ENCODE measurements around the gene EARS2.
A peak's percentile ranks its signal among the peaks of the same experiment; 100 is the strongest.
"Not testable (repeated sequence)": the region's sequence is repeated elsewhere in the genome, so short reads cannot be mapped to it uniquely, and the experiment has no call there.

EARS2 gene

GRCh38 chr16:23512168-23512695, 44.9 kb downstream of the EARS2 start:
- Histone ChIP-seq H3K27ac (no peak overlapping the region), H3K9me3 (no peaks in the 10 kb centered on the region), H3K4me3 (ENCODE audit: low read depth in 1 of 2, low read length in 1 of 2) (no peak overlapping the region), H3K36me3 (no peaks in the 10 kb centered on the region), H3K27me3 (no peaks in the 10 kb centered on the region), H3K4me1 (ENCODE audit: control insufficient read depth in 1 of 2, insufficient read depth in 1 of 2, low read depth in 1 of 2, low read length in 1 of 2) (peaks cover 24 to 26% of the 10 kb centered on the region in 2 experiments)
- TF ChIP-seq, protein P1, sequence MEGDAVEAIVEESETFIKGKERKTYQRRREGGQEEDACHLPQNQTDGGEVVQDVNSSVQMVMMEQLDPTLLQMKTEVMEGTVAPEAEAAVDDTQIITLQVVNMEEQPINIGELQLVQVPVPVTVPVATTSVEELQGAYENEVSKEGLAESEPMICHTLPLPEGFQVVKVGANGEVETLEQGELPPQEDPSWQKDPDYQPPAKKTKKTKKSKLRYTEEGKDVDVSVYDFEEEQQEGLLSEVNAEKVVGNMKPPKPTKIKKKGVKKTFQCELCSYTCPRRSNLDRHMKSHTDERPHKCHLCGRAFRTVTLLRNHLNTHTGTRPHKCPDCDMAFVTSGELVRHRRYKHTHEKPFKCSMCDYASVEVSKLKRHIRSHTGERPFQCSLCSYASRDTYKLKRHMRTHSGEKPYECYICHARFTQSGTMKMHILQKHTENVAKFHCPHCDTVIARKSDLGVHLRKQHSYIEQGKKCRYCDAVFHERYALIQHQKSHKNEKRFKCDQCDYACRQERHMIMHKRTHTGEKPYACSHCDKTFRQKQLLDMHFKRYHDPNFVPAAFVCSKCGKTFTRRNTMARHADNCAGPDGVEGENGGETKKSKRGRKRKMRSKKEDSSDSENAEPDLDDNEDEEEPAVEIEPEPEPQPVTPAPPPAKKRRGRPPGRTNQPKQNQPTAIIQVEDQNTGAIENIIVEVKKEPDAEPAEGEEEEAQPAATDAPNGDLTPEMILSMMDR (IDR thresholded peaks at IDR 0.05) = no peak

GRCh38 chr16:23511731-23512130, 45.4 kb downstream of the EARS2 start:
- Histone ChIP-seq H3K9me3 (no peaks in the 10 kb centered on the region), H3K27ac (no peak overlapping the region), H3K36me3 (no peaks in the 10 kb centered on the region), H3K4me1 (ENCODE audit: control insufficient read depth in 1 of 2, insufficient read depth in 1 of 2, low read depth in 1 of 2, low read length in 1 of 2) (peaks cover 24 to 26% of the 10 kb centered on the region in 2 experiments), H3K27me3 (no peaks in the 10 kb centered on the region), H3K4me3 (ENCODE audit: low read depth in 1 of 2, low read length in 1 of 2) (no peak overlapping the region)
- TF ChIP-seq, protein P1 (IDR thresholded peaks at IDR 0.05) = no peak

DNA sequence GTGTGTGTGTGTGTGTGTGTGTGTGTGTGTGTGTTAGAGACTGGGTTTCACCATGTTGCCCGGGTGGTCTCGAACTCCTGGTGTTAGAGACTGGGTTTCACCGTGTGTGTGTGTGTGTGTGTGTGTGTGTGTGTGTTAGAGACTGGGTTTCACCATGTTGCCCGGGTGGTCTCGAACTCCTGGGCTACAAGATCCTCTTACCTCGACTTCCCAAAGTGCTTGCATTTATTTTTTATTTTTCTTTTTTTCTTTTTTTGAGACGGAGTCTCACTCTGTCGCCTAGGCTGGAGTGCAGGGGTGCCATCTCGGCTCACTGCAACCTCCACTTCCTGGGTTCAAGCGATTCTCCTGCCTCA, 46.3 kb downstream of the EARS2 start:
- not testable (repeated sequence) for H3K36me3 ChIP-seq, H3K9me3 ChIP-seq, H3K27me3 ChIP-seq, H3K27ac ChIP-seq
- H3K4me1 ChIP-seq (ENCODE audit: control insufficient read depth in 1 of 2, insufficient read depth in 1 of 2, low read depth in 1 of 2, low read length in 1 of 2) = peaks cover 24 to 26% of the 10 kb centered on the region in 2 experiments
- H3K4me3 ChIP-seq (ENCODE audit: low read depth in 1 of 2, low read length in 1 of 2) = peak overlapping the region; percentile 62 to 71

GRCh38 chr16:23510164-23510914, 46.8 kb downstream of the EARS2 start, which contains the start of gene GGA2:
Gene GGA2, minus strand, starts transcription at chr16:23510494. Its CDS starts 83 bp downstream, at chr16:23510411.
- H3K27me3 ChIP-seq = no peaks in the 10 kb centered on the region
- TF ChIP-seq, protein P1 (IDR thresholded peaks at IDR 0.05) = peak; percentile 38
- peak within 1 kb of the TSS; percentile 46 for H3K27ac ChIP-seq
- no peaks in the 10 kb centered on the region for H3K9me3 ChIP-seq
- H3K4me3 ChIP-seq (ENCODE audit: low read depth in 1 of 2, low read length in 1 of 2) = peak within 1 kb of the TSS; percentile 62 to 71
- no peaks in the 10 kb centered on the region for H3K36me3 ChIP-seq
- peaks cover 24 to 26% of the 10 kb centered on the region in 2 experiments for H3K4me1 ChIP-seq (ENCODE audit: control insufficient read depth in 1 of 2, insufficient read depth in 1 of 2, low read depth in 1 of 2, low read length in 1 of 2)

DNA sequence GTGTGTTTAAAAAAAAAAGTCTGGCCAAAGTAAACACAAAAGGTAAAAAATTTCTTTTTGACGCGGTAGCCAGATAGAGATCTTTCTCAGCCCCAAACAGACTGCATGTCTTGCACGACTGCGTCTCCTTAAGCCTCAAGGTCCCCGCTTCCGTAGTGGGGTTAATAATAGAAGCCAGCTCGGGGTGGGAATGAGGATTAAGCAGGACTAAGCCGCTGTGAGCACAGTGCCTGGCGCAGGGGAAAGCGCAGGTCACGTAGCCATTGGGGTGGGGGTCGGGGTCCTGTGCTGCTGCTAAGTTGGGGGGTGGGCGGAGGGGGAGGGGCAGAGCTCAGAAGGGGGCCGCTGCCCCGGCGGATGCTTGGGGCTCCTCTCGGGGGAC, 47.4 kb downstream of the EARS2 start:
- no peaks in the 10 kb centered on the region for H3K27me3 ChIP-seq
- H3K4me3 ChIP-seq (ENCODE audit: low read depth in 1 of 2, low read length in 1 of 2) = peak overlapping the region; percentile 62 to 71
- no peaks in the 10 kb centered on the region for H3K9me3 ChIP-seq
- no peak overlapping the region for H3K27ac ChIP-seq
- TF ChIP-seq, protein P1 (IDR thresholded peaks at IDR 0.05) = no peak
- no peaks in the 10 kb centered on the region for H3K36me3 ChIP-seq
- peaks cover 27 to 30% of the 10 kb centered on the region in 2 experiments for H3K4me1 ChIP-seq (ENCODE audit: control insufficient read depth in 1 of 2, insufficient read depth in 1 of 2, low read depth in 1 of 2, low read length in 1 of 2)

DNA sequence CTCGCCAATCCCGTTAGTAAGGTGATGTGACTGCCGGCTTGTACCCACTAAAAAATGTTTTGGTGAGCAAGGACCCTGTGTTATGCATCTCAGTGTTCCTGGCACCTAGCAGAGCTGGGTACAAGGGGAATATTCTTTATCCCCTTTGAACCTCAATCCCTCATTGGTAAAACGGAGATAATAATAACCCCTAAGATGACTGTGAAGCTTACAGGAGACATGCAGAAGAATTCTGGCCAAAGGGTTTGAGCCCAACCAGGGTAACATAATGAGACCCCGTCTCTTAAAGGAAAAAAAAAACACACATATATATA, 47.8 kb downstream of the EARS2 start:
- H3K4me1 ChIP-seq (ENCODE audit: control insufficient read depth in 1 of 2, insufficient read depth in 1 of 2, low read depth in 1 of 2, low read length in 1 of 2) = peaks cover 31 to 34% of the 10 kb centered on the region in 2 experiments
- H3K27ac ChIP-seq = no peak overlapping the region
- TF ChIP-seq, protein P1 (IDR thresholded peaks at IDR 0.05) = no peak

More for the DNA sequence above, 47.8 kb downstream of the EARS2 start:
- H3K4me3 ChIP-seq (ENCODE audit: low read depth in 1 of 2, low read length in 1 of 2) = peak overlapping the region; percentile 62 to 71
- no peaks in the 10 kb centered on the region for H3K27me3 ChIP-seq
- no peaks in the 10 kb centered on the region for H3K36me3 ChIP-seq
- H3K9me3 ChIP-seq = no peaks in the 10 kb centered on the region

Measured in neutrophil (primary cell).